ENCODE results near the gene ARL15.

The ARL15 gene

GRCh38 chr5:54281960-54282692, 28.2 kb downstream of the ARL15 start:
- TF ChIP-seq GATA2 (IDR thresholded peaks at IDR 0.05; ENCODE audit: low read depth, low read length) = no peak

- TF ChIP-seq GATA2 (IDR thresholded peaks at IDR 0.05; ENCODE audit: low read depth, low read length) (no peak), GATA3 (IDR thresholded peaks at IDR 0.05; ENCODE audit: low read depth, low read length) (no peak)
These were observed 30.4 kb downstream of the ARL15 start for GRCh38 chr5:54279960-54280359.

GRCh38 chr5:54278979-54279717, 31.2 kb downstream of the ARL15 start:
- no peak for TF ChIP-seq GATA3 (IDR thresholded peaks at IDR 0.05; ENCODE audit: low read depth, low read length)
- TF ChIP-seq GATA2 (IDR thresholded peaks at IDR 0.05; ENCODE audit: low read depth, low read length) = no peak

- TF ChIP-seq GATA2 (IDR thresholded peaks at IDR 0.05; ENCODE audit: low read depth, low read length) = no peak
- TF ChIP-seq GATA3 (IDR thresholded peaks at IDR 0.05; ENCODE audit: low read depth, low read length) = no peak
These were observed 32.1 kb downstream of the ARL15 start for GRCh38 chr5:54278036-54278830.

GRCh38 chr5:54276048-54276447, 34.3 kb downstream of the ARL15 start:
- TF ChIP-seq GATA2 (IDR thresholded peaks at IDR 0.05; ENCODE audit: low read depth, low read length) = no peak

- TF ChIP-seq GATA3 (IDR thresholded peaks at IDR 0.05; ENCODE audit: low read depth, low read length) (no peak), GATA2 (IDR thresholded peaks at IDR 0.05; ENCODE audit: low read depth, low read length) (no peak)
These were observed 35.0 kb downstream of the ARL15 start for GRCh38 chr5:54275361-54275760.

- TF ChIP-seq GATA2 (IDR thresholded peaks at IDR 0.05; ENCODE audit: low read depth, low read length) = no peak
- TF ChIP-seq GATA3 (IDR thresholded peaks at IDR 0.05; ENCODE audit: low read depth, low read length) = no peak
These were observed 35.4 kb downstream of the ARL15 start for GRCh38 chr5:54274944-54275343.

- TF ChIP-seq GATA2 (IDR thresholded peaks at IDR 0.05; ENCODE audit: low read depth, low read length) (no peak), GATA3 (IDR thresholded peaks at IDR 0.05; ENCODE audit: low read depth, low read length) (no peak)
These were observed 36.7 kb downstream of the ARL15 start for GRCh38 chr5:54273715-54274114.

GRCh38 chr5:54272746-54273145, 37.6 kb downstream of the ARL15 start:
- no peak for TF ChIP-seq GATA2 (IDR thresholded peaks at IDR 0.05; ENCODE audit: low read depth, low read length)
- no peak for TF ChIP-seq GATA3 (IDR thresholded peaks at IDR 0.05; ENCODE audit: low read depth, low read length)

- TF ChIP-seq GATA2 (IDR thresholded peaks at IDR 0.05; ENCODE audit: low read depth, low read length) (no peak), GATA3 (IDR thresholded peaks at IDR 0.05; ENCODE audit: low read depth, low read length) (no peak)
These were observed 40.0 kb downstream of the ARL15 start for GRCh38 chr5:54270326-54270725.

GRCh38 chr5:54264574-54264973, 45.8 kb downstream of the ARL15 start:
- TF ChIP-seq GATA2 (IDR thresholded peaks at IDR 0.05; ENCODE audit: low read depth, low read length) (no peak), GATA3 (IDR thresholded peaks at IDR 0.05; ENCODE audit: low read depth, low read length) (no peak)

- TF ChIP-seq GATA2 (IDR thresholded peaks at IDR 0.05; ENCODE audit: low read depth, low read length) (no peak), GATA3 (IDR thresholded peaks at IDR 0.05; ENCODE audit: low read depth, low read length) (no peak)
These were observed 46.9 kb downstream of the ARL15 start for GRCh38 chr5:54263447-54263846.

GRCh38 chr5:54261596-54261995, 48.8 kb downstream of the ARL15 start:
- no peak for TF ChIP-seq GATA2 (IDR thresholded peaks at IDR 0.05; ENCODE audit: low read depth, low read length)
- TF ChIP-seq GATA3 (IDR thresholded peaks at IDR 0.05; ENCODE audit: low read depth, low read length) = no peak

- no peak for TF ChIP-seq GATA3 (IDR thresholded peaks at IDR 0.05; ENCODE audit: low read depth, low read length)
- no peak for TF ChIP-seq GATA2 (IDR thresholded peaks at IDR 0.05; ENCODE audit: low read depth, low read length)
These were observed 50.4 kb downstream of the ARL15 start for GRCh38 chr5:54259981-54260380.

Measured in SH-SY5Y (cell line).